Sigmoid colon (tissue), 4 donors: ENCODE measurements around the gene ATP2B1.

ENCODE experiments used
- EP300 ChIP-seq, 4 donors: sonication (generic); formaldehyde crosslinking; IDR thresholded peaks; one replicate each; pipeline ENCODE4 v1.6.1; 2017; ENCODE audit warnings: antibody characterized with exemption in 4 of 4
- POLR2A ChIP-seq, 2 donors: fragments of 450-650 bp; IDR thresholded peaks; one replicate each; pipeline ENCODE4 v1.6.1; 2016; ENCODE audit warnings: antibody characterized with exemption in 2 of 2, mild to moderate bottlenecking in 2 of 2, moderate library complexity in 2 of 2
- POLR2AphosphoS5 ChIP-seq, 4 donors: sonication (generic); formaldehyde crosslinking; IDR thresholded peaks; one replicate each; pipeline ENCODE4 v1.6.1; 2017; ENCODE audit warnings: antibody characterized with exemption in 4 of 4
- TF ChIP-seq, protein P1 (sequence below), 4 experiments: fragments of 450-650 bp in 3 of 4; fragments of 200-600 bp in 1 of 4; IDR thresholded peaks; one replicate each; pipeline ENCODE4 v1.5.1; 2016 to 2019; ENCODE audit warnings: antibody characterized with exemption in 4 of 4, mild to moderate bottlenecking in 3 of 4, moderate library complexity in 2 of 4

DNA sequence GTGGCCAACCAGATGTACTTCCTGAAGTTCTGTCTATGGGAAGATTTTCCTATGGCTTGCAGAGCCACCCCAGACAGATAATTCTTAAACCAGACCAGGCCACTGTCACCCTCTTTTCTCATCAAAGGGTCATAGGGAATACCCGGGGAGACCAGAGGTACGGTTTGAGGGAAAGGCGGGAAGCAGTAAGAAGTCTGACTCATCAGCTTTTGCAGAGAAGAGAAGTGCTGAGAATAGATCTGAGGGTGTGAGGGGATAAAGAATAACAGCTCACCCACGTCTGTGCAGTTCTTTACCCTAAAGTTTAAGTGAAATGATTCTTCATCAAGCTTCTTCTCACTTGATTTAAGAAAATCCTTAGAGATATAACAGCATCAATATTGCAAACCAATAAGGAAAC, 161.5 kb downstream of the ATP2B1 start:
- TF ChIP-seq POLR2AphosphoS5 (IDR thresholded peaks at IDR 0.05) (no peak), POLR2A (IDR thresholded peaks at IDR 0.05) (no peak), EP300 (IDR thresholded peaks at IDR 0.05) (no peak)
- TF ChIP-seq, protein P1, sequence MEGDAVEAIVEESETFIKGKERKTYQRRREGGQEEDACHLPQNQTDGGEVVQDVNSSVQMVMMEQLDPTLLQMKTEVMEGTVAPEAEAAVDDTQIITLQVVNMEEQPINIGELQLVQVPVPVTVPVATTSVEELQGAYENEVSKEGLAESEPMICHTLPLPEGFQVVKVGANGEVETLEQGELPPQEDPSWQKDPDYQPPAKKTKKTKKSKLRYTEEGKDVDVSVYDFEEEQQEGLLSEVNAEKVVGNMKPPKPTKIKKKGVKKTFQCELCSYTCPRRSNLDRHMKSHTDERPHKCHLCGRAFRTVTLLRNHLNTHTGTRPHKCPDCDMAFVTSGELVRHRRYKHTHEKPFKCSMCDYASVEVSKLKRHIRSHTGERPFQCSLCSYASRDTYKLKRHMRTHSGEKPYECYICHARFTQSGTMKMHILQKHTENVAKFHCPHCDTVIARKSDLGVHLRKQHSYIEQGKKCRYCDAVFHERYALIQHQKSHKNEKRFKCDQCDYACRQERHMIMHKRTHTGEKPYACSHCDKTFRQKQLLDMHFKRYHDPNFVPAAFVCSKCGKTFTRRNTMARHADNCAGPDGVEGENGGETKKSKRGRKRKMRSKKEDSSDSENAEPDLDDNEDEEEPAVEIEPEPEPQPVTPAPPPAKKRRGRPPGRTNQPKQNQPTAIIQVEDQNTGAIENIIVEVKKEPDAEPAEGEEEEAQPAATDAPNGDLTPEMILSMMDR (IDR thresholded peaks at IDR 0.05): no peak
